OCI-LY7 (cell line): Measurements from ENCODE around the gene WRNIP1. TPM values are rescaled to one million over a fixed set of nuclear protein-coding genes. Genes with fewer than 3 reads are reported as not detected.

Experiments used
- Bru-seq: library from RNA; stranded (reverse); fragments of 400-500 nt; gene quantifications from one replicate; lab custom pipeline; 2021; lab: Mats Ljungman, UMichigan
- BruChase-seq, 2 experiments: library from RNA; stranded (reverse); fragments of 400-500 nt; gene quantifications; one replicate each; lab custom pipeline; 2021; lab: Mats Ljungman, UMichigan
- BruUV-seq: library from RNA; stranded (reverse); fragments of 400-500 nt; replicated peaks from 2 replicates; lab custom pipeline; 2021; lab: Mats Ljungman, UMichigan
- CTCF ChIA-PET: fragments of 300-600 bp; sonication (Branson Sonifier 250); formaldehyde crosslinking; loops from one replicate; lab custom pipeline; 2022; ENCODE audit warnings: antibody characterized with exemption; ENCODE audit not compliant: unreplicated experiment; lab: Charles Lee
- POLR2A ChIA-PET: fragments of 300-600 bp; sonication (Branson Sonifier 250); formaldehyde crosslinking; loops from one replicate; lab custom pipeline; 2022; ENCODE audit warnings: antibody characterized with exemption; lab: Charles Lee
- DNase-seq: peaks from one replicate; pipeline ENCODE4 v3.0.0-alpha.2; 2015; ENCODE audit warnings: low spot score
- H2AFZ ChIP-seq: fragments of 200-600 bp; sonication (generic), shearing (Covaris generic); 2 replicates; pipeline ENCODE4 v1.6.1; 2014; ENCODE audit warnings: mild to moderate bottlenecking, antibody characterized with exemption, low read length, moderate library complexity
- H3K27ac ChIP-seq: fragments of 200-600 bp; sonication (generic); 2 replicates; pipeline ENCODE4 v1.5.1; 2014; ENCODE audit warnings: mixed run types, low read depth, mild to moderate bottlenecking, moderate library complexity, low read length, inconsistent platforms; ENCODE audit not compliant: poor library complexity, severe bottlenecking
- H3K36me3 ChIP-seq: fragments of 200-600 bp; sonication (generic); 2 replicates; pipeline ENCODE4 v1.6.1; 2014; ENCODE audit warnings: mild to moderate bottlenecking, antibody characterized with exemption, low read length, moderate library complexity, mixed read lengths; ENCODE audit not compliant: insufficient read depth
- H3K4me1 ChIP-seq: fragments of 200-600 bp; sonication (generic); 2 replicates; pipeline ENCODE4 v1.5.1; 2014; ENCODE audit warnings: mild to moderate bottlenecking, low read length; ENCODE audit not compliant: insufficient read depth, poor library complexity, severe bottlenecking
- H3K4me2 ChIP-seq: fragments of 200-600 bp; sonication (generic); 2 replicates; pipeline ENCODE4 v1.6.1; 2014; ENCODE audit warnings: mild to moderate bottlenecking, low read length
- H3K4me3 ChIP-seq: fragments of 200-600 bp; sonication (generic); 2 replicates; pipeline ENCODE4 v1.5.1; 2014; ENCODE audit warnings: mild to moderate bottlenecking, low read depth, low read length; ENCODE audit not compliant: poor library complexity, severe bottlenecking
- H3K79me2 ChIP-seq: fragments of 200-600 bp; sonication (generic); 2 replicates; pipeline ENCODE4 v1.6.1; 2016; ENCODE audit warnings: low read depth, mild to moderate bottlenecking, low read length, moderate library complexity, mixed read lengths; ENCODE audit not compliant: insufficient read depth
- H3K9me2 ChIP-seq: fragments of 200-600 bp; sonication (generic); 2 replicates; pipeline ENCODE4 v1.6.1; 2016; ENCODE audit warnings: mild to moderate bottlenecking, low read length, mixed read lengths; ENCODE audit not compliant: insufficient read depth
- H3K9me3 ChIP-seq: fragments of 200-600 bp; sonication (generic); 2 replicates; pipeline ENCODE4 v1.6.1; 2014; ENCODE audit warnings: mild to moderate bottlenecking, mixed run types, low read length, mixed read lengths
- H4K20me1 ChIP-seq: fragments of 200-600 bp; sonication (generic); 2 replicates; pipeline ENCODE4 v1.6.1; 2014; ENCODE audit warnings: mild to moderate bottlenecking, antibody characterized with exemption, low read length, moderate library complexity, mixed read lengths; ENCODE audit not compliant: insufficient read depth
- EZH2phosphoT487 ChIP-seq: fragments of 200-600 bp; sonication (generic); IDR thresholded peaks from 2 replicates; pipeline ENCODE4 v1.6.1; 2018; ENCODE audit warnings: low read depth, borderline replicate concordance, mild to moderate bottlenecking, mixed run types, antibody characterized with exemption, low read length, moderate library complexity, mixed read lengths
- intact Hi-C: fragments of 100-400 bp; cut with micrococcal nuclease; formaldehyde crosslinking; loops from one replicate; pipeline ENCODE4 v1.10.0; 2022; ENCODE audit not compliant: unreplicated experiment
- long read RNA-seq: library from polyadenylated mRNA; stranded (forward); transcript quantifications from one replicate; pipeline ENCODE4 v2.0.0, GENCODE V29; 2022
- total RNA-seq, 2 experiments: library from RNA; depleted of rRNA in 1 of 2; stranded (reverse); fragments of >200 nt in 1 of 2; shearing (Covaris generic) in 1 of 2; gene quantifications; 2 replicates each; pipeline ENCODE4 v1.2.3, GENCODE V29; 2014 to 2022
- TF ChIP-seq, protein P1 (sequence below): fragments of 200-600 bp; sonication (generic); conservative IDR thresholded peaks from 2 replicates; pipeline ENCODE4 v1.5.1; 2014; ENCODE audit warnings: mild to moderate bottlenecking, antibody characterized with exemption, low read length, moderate library complexity, mixed read lengths

The WRNIP1 gene
- total RNA-seq (2014; rRNA removed; shearing (Covaris generic)) = 38.1 and 54.2 TPM in 2 replicates
- 40.0 and 43.8 TPM in 2 replicates for total RNA-seq (2022)
- percentile 91 among the genes with signal in this experiment for Bru-seq, nascent RNA
- percentile 72 among the genes with signal in this experiment for BruChase-seq, experiment 1, labeled RNA remaining after a 6-hour chase
- percentile 82 among the genes with signal in this experiment for BruChase-seq, experiment 2, labeled RNA remaining after a 2-hour chase
- long read RNA-seq, transcript WRNIP1-204 (7 exons, 2,670 nt) = major isoform, 84 of 120 reads
- long read RNA-seq, partial matches to known transcripts = 16 of 120 reads
- long read RNA-seq, other reads (novel, unspliced or antisense) = 17 of 120 reads

DNA sequence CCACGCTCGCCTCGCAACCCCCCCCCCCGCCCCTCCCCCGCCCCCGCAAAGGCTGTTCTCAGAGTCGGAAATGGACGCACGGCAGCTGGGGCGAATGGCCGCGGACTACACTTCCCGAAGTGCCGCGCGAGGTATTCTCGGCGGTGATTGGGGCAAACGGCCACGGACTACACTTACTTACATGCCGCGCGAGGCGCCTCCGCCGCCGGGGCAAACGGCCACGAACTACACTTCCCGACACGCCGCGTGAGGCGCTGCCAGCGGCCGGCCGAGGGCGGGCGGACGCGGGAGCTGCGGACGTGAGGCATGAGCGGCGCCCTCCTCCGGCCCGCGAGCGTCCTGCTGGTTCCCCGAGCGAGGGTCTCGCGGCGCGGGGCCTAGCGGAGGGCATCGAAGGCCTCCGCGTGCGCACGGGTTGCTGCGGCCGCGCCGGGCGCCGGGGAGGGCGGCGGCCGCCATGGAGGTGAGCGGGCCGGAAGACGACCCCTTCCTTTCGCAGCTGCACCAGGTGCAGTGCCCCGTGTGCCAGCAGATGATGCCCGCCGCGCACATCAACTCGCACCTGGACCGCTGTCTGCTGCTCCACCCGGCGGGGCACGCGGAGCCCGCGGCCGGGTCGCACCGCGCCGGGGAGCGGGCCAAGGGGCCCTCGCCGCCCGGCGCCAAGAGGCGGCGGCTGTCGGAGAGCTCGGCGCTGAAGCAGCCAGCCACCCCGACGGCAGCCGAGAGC is at the start of gene WRNIP1:
Gene WRNIP1 (plus strand): TSS at position 228 of the 730 bp plus-strand sequence. CDS start 230 bp downstream, at position 458.
- peaks cover 23% of the 10 kb centered on the region for H4K20me1 ChIP-seq
- CTCF ChIA-PET = no interaction called here
- H3K4me1 ChIP-seq = peaks cover 26% of the 10 kb centered on the region
- H3K36me3 ChIP-seq = peaks cover 25% of the 10 kb centered on the region
- peak within 1 kb of the TSS; percentile 92 for H3K4me2 ChIP-seq
- H3K27ac ChIP-seq = peak within 1 kb of the TSS; percentile 73
- TF ChIP-seq EZH2phosphoT487 = no peak
- TF ChIP-seq, protein P1, sequence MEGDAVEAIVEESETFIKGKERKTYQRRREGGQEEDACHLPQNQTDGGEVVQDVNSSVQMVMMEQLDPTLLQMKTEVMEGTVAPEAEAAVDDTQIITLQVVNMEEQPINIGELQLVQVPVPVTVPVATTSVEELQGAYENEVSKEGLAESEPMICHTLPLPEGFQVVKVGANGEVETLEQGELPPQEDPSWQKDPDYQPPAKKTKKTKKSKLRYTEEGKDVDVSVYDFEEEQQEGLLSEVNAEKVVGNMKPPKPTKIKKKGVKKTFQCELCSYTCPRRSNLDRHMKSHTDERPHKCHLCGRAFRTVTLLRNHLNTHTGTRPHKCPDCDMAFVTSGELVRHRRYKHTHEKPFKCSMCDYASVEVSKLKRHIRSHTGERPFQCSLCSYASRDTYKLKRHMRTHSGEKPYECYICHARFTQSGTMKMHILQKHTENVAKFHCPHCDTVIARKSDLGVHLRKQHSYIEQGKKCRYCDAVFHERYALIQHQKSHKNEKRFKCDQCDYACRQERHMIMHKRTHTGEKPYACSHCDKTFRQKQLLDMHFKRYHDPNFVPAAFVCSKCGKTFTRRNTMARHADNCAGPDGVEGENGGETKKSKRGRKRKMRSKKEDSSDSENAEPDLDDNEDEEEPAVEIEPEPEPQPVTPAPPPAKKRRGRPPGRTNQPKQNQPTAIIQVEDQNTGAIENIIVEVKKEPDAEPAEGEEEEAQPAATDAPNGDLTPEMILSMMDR = peak; percentile 70
- BruUV-seq = no TSS peak
- intact Hi-C loops = loop anchor here (2.0 to 10.0 kb wide), 6 partner anchors 77 to 1372 kb away; partner anchors contain the start of genes ECI2 and RIPK1
- H3K9me3 ChIP-seq = no peaks in the 10 kb centered on the region
- POLR2A ChIA-PET = interaction anchor here (0.9 to 1.1 kb wide), 2 partner anchors 172 to 236 kb away, joined by 3 to 6 read pairs; no protein-coding TSS in a partner anchor
- H3K79me2 ChIP-seq = peaks cover 46% of the 10 kb centered on the region
- peak; percentile 99 for DNase-seq
- H3K9me2 ChIP-seq = no peaks in the 10 kb centered on the region
- peak within 1 kb of the TSS; percentile 96 for H2AFZ ChIP-seq
- H3K4me3 ChIP-seq = peak within 1 kb of the TSS; percentile 91

DNA sequence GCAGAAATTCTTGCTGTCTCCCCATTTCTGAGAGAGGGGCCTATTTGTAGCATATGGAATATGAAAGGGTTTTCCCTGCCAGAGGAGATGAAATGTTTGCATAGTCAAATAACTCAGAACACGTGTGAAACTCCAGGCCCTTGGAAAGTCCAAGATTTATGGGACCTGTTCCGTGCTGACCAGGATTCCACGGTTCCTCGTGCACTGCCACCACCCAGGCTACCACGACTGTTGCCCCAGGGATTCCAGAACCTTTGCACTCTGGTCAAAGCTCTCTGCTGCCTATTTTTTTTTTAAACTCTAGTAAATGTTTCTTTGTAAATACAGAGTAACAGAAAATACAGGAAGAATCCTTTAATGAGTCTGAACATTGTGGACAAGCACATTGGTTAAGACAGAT is 49.5 kb upstream of the WRNIP1 start:
- no peak overlapping the region for H3K4me2 ChIP-seq
- POLR2A ChIA-PET = interaction anchor here (0.8 kb wide), 1 partner anchor 23 kb away, joined by 3 read pairs; no protein-coding TSS in a partner anchor
- H3K36me3 ChIP-seq = no peaks in the 10 kb centered on the region
- intact Hi-C loops = no loop called here
- DNase-seq = no peak
- no peaks in the 10 kb centered on the region for H3K9me2 ChIP-seq
- CTCF ChIA-PET = no interaction called here
- BruUV-seq = no TSS peak
- no peaks in the 10 kb centered on the region for H3K79me2 ChIP-seq
- H3K9me3 ChIP-seq = peaks cover 3% of the 10 kb centered on the region; the same call in 1 of the 2 replicates
- no peak overlapping the region for H2AFZ ChIP-seq
- H3K4me3 ChIP-seq = no peak overlapping the region
- no peak overlapping the region for H3K27ac ChIP-seq
- no peak for TF ChIP-seq EZH2phosphoT487
- TF ChIP-seq, protein P1 = no peak
- no peaks in the 10 kb centered on the region for H3K4me1 ChIP-seq
- no peaks in the 10 kb centered on the region for H4K20me1 ChIP-seq
